Esophagus squamous epithelium (tissue), 5 donors: Measurements from ENCODE around the gene ADAM22. TPM values are rescaled to one million over a fixed set of nuclear protein-coding genes. Genes with fewer than 3 reads are reported as not detected.

Experiments used
- DNase-seq: peaks from one replicate; lab custom pipeline; 2025; lab: John Stamatoyannopoulos, UW
- H3K27ac ChIP-seq, 4 donors: fragments of 200-600 bp; sonication (generic); one replicate each; pipeline ENCODE4 v1.5.1; 2016 to 2019; ENCODE audit warnings: mild to moderate bottlenecking in 1 of 4
- H3K27me3 ChIP-seq, 4 donors: fragments of 200-600 bp; sonication (generic); 1 replicate in 3 of 4; 2 replicates in 1 of 4; pipeline versions ENCODE4 v1.5.1 to v1.6.0; 2017 to 2021; ENCODE audit warnings: antibody characterized with exemption in 1 of 4
- H3K36me3 ChIP-seq, 3 donors: fragments of 200-600 bp; sonication (generic); one replicate each; pipeline ENCODE4 v1.5.1; 2016 to 2019
- H3K4me1 ChIP-seq, 3 donors: fragments of 200-600 bp; sonication (generic); one replicate each; pipeline ENCODE4 v1.5.1; 2017 to 2019
- H3K4me3 ChIP-seq, 4 donors: fragments of 200-600 bp; sonication (generic); 1 replicate in 3 of 4; 2 replicates in 1 of 4; pipeline ENCODE4 v1.5.1; 2016 to 2019; ENCODE audit warnings: mild to moderate bottlenecking in 2 of 4, moderate library complexity in 1 of 4
- H3K9me3 ChIP-seq, 3 donors: fragments of 200-600 bp; sonication (generic); one replicate each; pipeline ENCODE4 v1.5.1; 2016 to 2019
- POLR2A ChIP-seq, 4 donors: fragments of 450-650 bp; IDR thresholded peaks; one replicate each; pipeline ENCODE4 v1.6.1; 2017; ENCODE audit warnings: antibody characterized with exemption in 4 of 4, mild to moderate bottlenecking in 4 of 4, moderate library complexity in 3 of 4
- WGBS, 2 donors: methylation state at CpG; one replicate each; pipeline ENCODE4 v1.1.5; 2018; 5-methylcytosine and 5-hydroxymethylcytosine counted together
- intact Hi-C: fragments of 100-400 bp; cut with DNase I; formaldehyde crosslinking; loops from one replicate; pipeline ENCODE4 v1.15.0; 2022
- total RNA-seq, 4 donors: library from RNA; depleted of rRNA; stranded (reverse); fragments of >200 nt; gene quantifications; one replicate each; pipeline ENCODE4 v1.1.0, GENCODE V29; 2016
- TF ChIP-seq, protein P1 (sequence below), 6 experiments: fragments of 450-650 bp in 4 of 6; fragments of 200-600 bp in 2 of 6; sonication (generic) in 2 of 6; IDR thresholded peaks; one replicate each; pipeline ENCODE4 v1.5.1; 2016 to 2019; ENCODE audit warnings: antibody characterized with exemption in 6 of 6, mild to moderate bottlenecking in 4 of 6, moderate library complexity in 4 of 6
- donor health status: DM: yes; HTN: yes; CAD: no.

The ADAM22 gene
- total RNA-seq, 4 donors from 2014 or later, result 0.61 to 1.4 (median 1.1) TPM

DNA sequence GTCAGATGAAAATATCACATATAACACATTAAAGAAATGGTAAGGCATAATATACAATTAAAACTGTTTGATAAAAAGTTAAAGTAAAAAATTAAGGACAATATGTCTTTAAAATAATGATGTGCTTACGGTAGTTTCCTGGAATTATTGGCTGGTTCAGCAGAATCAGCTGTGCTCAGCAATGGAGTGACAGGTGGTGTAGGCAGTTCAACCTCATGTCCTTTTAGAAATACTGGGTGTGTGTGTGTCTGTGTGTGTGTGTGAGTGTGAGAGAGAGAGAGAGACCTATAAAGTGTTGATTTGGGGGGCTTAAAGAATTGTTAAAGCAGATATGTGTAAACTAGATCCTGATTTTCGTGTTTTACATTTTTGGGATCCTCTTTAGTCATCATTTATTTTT, 141.2 kb downstream of the ADAM22 start:
- no peaks in the 10 kb centered on the region for H3K9me3 ChIP-seq
- intact Hi-C loops, result no loop called here
- H3K27me3 ChIP-seq, result no peaks in the 10 kb centered on the region
- no peak overlapping the region for H3K27ac ChIP-seq
- H3K4me3 ChIP-seq, result no peak overlapping the region
- TF ChIP-seq, protein P1, sequence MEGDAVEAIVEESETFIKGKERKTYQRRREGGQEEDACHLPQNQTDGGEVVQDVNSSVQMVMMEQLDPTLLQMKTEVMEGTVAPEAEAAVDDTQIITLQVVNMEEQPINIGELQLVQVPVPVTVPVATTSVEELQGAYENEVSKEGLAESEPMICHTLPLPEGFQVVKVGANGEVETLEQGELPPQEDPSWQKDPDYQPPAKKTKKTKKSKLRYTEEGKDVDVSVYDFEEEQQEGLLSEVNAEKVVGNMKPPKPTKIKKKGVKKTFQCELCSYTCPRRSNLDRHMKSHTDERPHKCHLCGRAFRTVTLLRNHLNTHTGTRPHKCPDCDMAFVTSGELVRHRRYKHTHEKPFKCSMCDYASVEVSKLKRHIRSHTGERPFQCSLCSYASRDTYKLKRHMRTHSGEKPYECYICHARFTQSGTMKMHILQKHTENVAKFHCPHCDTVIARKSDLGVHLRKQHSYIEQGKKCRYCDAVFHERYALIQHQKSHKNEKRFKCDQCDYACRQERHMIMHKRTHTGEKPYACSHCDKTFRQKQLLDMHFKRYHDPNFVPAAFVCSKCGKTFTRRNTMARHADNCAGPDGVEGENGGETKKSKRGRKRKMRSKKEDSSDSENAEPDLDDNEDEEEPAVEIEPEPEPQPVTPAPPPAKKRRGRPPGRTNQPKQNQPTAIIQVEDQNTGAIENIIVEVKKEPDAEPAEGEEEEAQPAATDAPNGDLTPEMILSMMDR (IDR thresholded peaks at IDR 0.05), result no peak
- no peak for TF ChIP-seq POLR2A (IDR thresholded peaks at IDR 0.05)
- 61 to 64% methylated on average over 2 of the region's 2 CpGs for WGBS, 2 donors
- no peaks in the 10 kb centered on the region for H3K4me1 ChIP-seq
- H3K36me3 ChIP-seq, result no peaks in the 10 kb centered on the region
- no peak for DNase-seq

DNA sequence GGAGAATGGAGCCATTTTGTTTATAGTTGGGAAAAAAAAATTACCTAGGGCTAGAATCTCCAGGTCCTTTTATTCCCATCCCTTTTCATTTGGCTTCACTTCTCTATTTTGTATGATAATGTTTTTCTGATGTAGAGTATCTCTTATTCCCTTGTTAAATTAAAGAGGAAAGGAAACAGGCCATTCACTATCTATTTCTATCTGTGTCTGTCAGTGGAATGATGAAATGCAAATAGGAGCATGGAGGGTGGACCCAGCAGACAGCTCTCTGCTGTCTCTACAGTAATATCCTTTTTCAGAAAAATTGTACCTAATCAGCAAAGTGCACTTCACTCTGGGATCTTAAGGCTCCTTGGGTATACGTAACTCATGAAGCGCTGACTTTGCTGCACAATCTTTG, 149.8 kb downstream of the ADAM22 start:
- Histone ChIP-seq H3K4me1 (no peaks in the 10 kb centered on the region), H3K27me3 (no peaks in the 10 kb centered on the region), H3K36me3 (no peaks in the 10 kb centered on the region), H3K27ac (no peak overlapping the region), H3K9me3 (no peaks in the 10 kb centered on the region), H3K4me3 (no peak overlapping the region)
- TF ChIP-seq POLR2A (IDR thresholded peaks at IDR 0.05), result no peak
- 50 to 64% methylated on average over 2 of the region's 2 CpGs for WGBS, 2 donors
- DNase-seq, result no peak
- intact Hi-C loops, result no loop called here

DNA sequence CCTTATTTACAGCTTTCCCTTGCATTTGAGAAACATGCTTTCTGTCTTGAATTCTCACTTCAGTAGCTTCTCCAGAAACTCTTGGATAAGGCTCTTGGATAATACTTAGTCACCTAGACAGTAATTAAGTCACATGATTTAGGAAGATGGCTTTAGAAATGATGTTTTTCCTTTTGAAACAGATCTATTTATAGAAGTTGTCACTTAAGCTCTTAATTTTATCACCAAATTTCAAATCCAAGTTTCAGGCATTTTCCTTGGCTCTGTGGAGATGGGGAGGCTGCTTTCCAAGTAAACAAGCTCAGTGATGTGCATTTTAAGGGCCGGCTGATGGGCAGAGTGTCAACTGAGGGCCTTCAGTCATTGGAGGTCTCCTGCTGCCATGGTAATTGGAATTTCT, 155.5 kb downstream of the ADAM22 start:
- H3K9me3 ChIP-seq, result no peaks in the 10 kb centered on the region
- no peak overlapping the region for H3K27ac ChIP-seq
- no peak overlapping the region for H3K4me3 ChIP-seq
- intact Hi-C loops, result no loop called here
- DNase-seq, result no peak
- peaks cover 0 to 5% (median 0%) of the 10 kb centered on the region in 3 donors for H3K4me1 ChIP-seq
- 60 to 78% methylated on average over 1 of the region's 1 CpG for whole genome bisulfite sequencing, 2 donors
- no peak for TF ChIP-seq POLR2A (IDR thresholded peaks at IDR 0.05)
- H3K36me3 ChIP-seq, result no peaks in the 10 kb centered on the region
- no peaks in the 10 kb centered on the region for H3K27me3 ChIP-seq

DNA sequence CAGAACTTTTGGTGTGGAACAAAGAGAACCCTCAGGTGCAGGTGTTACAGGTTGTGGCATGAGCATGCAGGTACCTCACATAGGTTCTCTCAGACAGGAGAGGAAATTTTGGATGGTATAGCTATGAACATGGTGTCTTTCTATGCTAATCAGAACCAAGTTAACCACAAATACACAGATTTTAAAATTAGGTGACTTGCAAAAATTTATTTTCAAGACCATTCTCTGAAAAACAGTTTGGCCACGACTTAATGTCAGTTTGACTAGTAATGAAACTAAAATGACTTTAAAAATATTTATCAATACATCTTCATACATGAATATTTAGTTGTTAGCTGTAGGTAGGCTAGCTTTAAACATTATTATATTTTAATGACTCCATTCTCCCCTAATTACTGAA, 156.2 kb downstream of the ADAM22 start:
- no peak for DNase-seq
- TF ChIP-seq POLR2A (IDR thresholded peaks at IDR 0.05), result no peak
- TF ChIP-seq, protein P1 (IDR thresholded peaks at IDR 0.05), result no peak
- WGBS, 2 donors, result 50 to 52% methylated on average over 1 of the region's 1 CpG
- Histone ChIP-seq H3K4me1 (peaks cover 0 to 5% (median 0%) of the 10 kb centered on the region in 3 donors), H3K27ac (no peak overlapping the region), H3K36me3 (no peaks in the 10 kb centered on the region), H3K4me3 (no peak overlapping the region), H3K27me3 (no peaks in the 10 kb centered on the region), H3K9me3 (no peaks in the 10 kb centered on the region)
- intact Hi-C loops, result no loop called here

DNA sequence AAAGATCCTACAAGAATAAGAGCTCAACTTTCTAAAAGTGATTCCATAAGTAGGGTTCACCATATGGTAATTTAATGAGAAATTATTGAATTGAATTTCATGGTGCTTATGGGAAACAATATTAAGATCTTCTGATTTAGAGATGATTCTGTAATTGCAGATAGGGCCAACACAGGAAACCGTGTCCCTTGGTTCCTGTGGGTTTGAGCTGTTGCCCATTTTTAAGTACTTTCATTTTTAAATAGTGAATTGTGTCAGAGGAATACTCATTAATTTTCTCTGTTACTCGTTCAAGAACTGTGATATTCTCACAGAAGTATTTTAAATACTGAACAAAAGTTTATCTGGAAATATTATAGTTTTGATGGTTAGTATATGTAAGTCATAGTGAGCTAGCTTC, 156.6 kb downstream of the ADAM22 start:
- no peak for DNase-seq
- Histone ChIP-seq H3K27me3 (no peaks in the 10 kb centered on the region), H3K36me3 (no peaks in the 10 kb centered on the region), H3K4me3 (peak overlapping the region in 1 of 4 donors; percentile 1), H3K27ac (no peak overlapping the region), H3K4me1 (peaks cover 0 to 5% (median 0%) of the 10 kb centered on the region in 3 donors), H3K9me3 (no peaks in the 10 kb centered on the region)
- intact Hi-C loops, result no loop called here
- TF ChIP-seq, protein P1 (IDR thresholded peaks at IDR 0.05), result no peak
- no peak for TF ChIP-seq POLR2A (IDR thresholded peaks at IDR 0.05)
- WGBS, 2 donors, result 4 to 6% methylated on average over 2 of the region's 2 CpGs

DNA sequence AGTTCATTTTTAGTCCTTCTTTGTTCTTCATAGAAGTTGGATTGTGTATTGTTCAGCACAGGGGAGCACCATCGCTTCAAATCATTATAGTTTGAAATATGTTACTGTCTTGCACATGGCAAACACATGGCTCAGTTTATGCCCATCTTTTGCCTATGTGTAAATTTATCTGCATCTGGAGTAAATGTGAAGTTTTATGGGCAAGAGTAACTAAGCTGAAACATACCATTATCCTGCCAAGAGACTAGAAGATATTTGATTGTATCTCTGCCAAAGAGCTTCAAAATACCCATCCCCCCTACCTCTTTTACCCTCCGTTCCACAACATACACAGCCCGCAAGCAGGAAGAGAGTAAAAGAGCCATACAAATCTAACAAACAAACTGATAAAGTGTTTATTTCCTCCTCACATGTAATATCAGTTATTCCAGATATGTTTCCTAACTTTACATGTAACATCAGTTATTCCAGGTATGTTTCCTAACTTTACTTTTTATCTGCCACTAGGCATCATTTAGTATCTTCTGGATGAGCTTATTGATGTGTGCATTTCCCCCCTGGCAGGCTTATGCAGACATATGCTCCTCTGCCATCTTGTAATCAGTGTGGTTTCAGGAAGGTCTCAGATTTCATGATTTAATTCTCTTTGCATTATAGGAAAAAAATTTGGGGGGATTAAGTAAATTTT, 158.1 kb downstream of the ADAM22 start:
- no peak for TF ChIP-seq POLR2A (IDR thresholded peaks at IDR 0.05)
- TF ChIP-seq, protein P1 (IDR thresholded peaks at IDR 0.05), result no peak

More for the DNA sequence above, 158.1 kb downstream of the ADAM22 start:
- Histone ChIP-seq H3K4me1 (peaks cover 0 to 5% (median 0%) of the 10 kb centered on the region in 3 donors), H3K4me3 (no peak overlapping the region), H3K27me3 (no peaks in the 10 kb centered on the region), H3K27ac (no peak overlapping the region), H3K9me3 (no peaks in the 10 kb centered on the region), H3K36me3 (no peaks in the 10 kb centered on the region)
- intact Hi-C loops, result no loop called here
- WGBS, 2 donors, result 84 to 86% methylated on average over 3 of the region's 3 CpGs
- no peak for DNase-seq
